Activated CD8-positive, alpha-beta memory T cell treated with anti-CD3 and anti-CD28 coated beads, Interleukin-2, amount 50 U/mL, for 1 hour (primary cell): ENCODE results near the gene SGMS1.

Experiments
- DNase-seq: peaks from one replicate; pipeline ENCODE4 v3.0.0-alpha.2; 2020; ENCODE audit errors: extremely low read depth

The SGMS1 gene

DNA sequence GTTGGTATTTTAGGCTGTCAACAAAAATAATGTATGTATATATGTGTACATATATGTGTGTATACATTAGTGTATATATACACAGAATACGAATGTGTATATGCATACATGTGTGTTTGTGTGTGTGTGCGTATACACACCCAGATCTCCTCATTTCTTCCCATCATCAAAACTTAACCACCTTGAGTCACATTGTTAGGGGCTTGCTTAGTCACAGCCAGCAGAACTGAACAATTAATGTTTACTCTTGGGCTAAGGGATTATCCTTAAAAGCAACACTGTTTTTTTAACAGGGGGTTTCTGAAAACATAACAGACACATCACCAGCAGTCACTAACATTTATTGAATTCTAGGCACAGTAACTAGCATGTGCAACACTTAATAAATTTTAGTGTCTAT lies 289.5 kb downstream of the SGMS1 start:
- no peak for DNase-seq

DNA sequence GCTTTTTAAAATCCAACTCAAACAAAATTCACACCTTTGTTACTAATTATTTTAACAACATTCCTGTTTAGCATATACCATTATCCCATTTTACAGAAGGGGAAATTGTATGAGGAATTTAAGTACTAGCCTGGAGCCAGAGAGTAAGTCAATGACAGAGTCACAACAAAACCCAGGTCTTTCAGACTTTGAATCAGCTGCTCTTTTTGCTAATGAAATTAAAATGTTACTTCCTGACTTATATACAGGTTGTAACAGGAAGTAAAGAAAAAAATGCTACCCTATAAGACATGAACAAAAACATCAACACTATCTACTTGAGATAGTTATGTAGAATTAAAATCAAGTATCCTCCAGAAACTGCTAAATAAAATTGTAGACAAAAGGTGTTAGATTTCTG lies 289.9 kb downstream of the SGMS1 start:
- no peak for DNase-seq

DNA sequence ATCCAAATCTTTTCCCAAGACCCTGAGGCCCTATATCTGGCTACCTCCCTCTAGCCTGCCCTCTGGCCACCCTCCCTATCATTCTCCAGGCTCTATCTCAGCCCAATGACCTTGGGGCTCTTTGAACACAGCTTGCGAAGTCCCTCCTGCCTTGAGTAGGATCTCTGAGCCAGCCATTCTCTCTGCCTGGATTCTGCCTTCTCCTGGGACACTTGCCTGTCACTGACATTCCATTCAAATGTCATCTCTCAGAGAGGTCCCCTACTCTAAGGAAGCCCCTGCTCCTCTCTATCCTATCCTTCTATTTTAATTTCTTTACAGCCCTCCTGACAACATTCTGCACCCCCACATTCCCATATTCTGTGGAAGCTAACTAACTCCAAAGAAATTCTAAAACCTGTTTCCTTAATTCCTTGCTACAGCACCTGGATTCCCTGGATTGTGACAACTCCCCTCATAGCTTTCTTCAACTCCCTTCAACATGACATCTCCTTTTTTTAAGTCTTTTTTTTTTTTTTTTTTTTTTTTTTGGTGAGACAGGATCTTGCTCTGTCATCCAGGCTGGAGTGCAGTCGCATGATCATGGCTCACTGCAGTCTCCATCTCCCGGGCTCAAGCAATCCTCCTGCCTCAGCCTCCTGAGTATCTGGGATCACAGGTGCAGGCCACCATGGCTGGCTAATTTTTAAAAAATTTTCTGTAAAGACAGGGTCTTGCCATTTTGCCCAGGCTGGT lies 291.5 kb downstream of the SGMS1 start:
- DNase-seq = no peak

DNA sequence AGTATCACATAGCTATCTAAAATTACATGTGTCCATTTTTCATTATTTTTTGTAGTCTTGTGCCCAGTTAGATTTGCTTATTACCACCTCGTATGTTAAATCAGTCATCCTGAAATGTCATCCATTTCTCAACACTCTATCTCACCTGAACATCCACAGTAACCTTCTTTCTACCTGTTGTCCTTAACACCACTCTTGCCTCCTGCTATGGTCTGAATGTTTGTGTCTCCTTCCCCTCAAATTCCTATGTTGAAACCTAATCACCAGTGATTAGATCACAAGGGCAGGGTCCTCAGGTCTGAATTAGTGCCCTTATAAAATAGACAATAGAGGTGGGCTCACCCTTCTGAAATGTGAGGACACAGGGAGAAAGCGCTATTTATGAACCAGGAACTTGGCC lies 292.3 kb downstream of the SGMS1 start:
- no peak for DNase-seq

DNA sequence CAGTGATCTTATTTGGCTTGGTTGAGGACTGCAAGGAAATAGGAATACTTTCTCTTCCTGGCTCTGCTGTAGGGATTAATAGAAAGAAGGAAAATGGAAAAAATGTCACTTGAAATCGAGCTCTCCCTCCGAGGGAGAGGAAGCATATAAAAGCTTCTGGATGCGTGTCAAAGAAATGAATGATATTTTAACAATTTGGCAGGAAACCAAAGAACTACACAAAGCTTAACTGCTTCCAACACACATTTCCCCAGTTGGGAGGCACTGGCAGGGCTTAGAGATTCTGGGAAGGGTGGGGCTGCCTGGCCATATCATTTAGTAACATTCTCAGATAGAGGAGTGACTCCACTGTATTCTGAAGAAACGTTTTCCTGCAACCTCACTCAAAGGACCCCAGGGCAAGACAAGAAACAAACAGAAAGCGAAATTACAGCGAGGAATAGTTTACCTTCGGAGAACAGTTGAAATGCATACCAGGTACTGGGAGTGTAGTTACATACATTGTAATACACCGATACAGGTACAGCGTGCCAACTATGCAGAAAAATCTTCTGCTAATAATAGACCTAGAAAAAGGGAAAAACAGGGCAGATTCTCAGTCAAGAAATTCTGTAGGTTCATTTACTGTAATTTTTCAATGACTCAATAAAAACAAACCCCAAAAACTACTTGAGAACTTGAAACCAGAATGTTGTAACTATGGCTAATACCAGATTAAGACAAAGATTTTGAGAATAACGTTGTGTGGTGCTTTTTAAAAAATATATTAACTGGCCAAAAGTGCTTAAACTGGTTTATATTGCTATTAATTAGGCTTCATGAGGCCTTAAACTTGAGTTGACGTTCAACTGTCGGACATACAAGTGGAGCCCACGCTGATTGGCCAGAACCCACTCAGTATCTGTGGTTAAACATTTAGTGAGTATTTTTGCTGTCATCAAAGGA lies 296.7 kb downstream of the SGMS1 start:
- no peak for DNase-seq

DNA sequence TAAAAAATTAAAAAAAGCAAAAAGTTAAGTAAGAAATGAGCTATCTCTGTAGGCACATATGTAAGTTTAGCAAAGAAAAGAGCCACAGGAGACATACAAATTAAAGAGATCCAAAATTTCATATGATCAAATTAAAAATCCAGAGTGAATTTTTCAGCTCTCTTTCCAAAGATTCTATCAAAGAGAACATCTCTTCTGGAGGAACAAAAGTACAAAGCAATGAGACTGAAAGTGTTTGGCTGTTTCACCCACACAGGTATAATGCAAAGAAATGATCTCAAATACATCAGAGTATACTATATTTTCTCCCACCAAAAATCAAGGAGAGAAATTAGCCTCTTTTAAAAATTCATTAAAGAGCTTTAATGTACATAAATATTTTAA lies 297.6 kb downstream of the SGMS1 start:
- no peak for DNase-seq

DNA sequence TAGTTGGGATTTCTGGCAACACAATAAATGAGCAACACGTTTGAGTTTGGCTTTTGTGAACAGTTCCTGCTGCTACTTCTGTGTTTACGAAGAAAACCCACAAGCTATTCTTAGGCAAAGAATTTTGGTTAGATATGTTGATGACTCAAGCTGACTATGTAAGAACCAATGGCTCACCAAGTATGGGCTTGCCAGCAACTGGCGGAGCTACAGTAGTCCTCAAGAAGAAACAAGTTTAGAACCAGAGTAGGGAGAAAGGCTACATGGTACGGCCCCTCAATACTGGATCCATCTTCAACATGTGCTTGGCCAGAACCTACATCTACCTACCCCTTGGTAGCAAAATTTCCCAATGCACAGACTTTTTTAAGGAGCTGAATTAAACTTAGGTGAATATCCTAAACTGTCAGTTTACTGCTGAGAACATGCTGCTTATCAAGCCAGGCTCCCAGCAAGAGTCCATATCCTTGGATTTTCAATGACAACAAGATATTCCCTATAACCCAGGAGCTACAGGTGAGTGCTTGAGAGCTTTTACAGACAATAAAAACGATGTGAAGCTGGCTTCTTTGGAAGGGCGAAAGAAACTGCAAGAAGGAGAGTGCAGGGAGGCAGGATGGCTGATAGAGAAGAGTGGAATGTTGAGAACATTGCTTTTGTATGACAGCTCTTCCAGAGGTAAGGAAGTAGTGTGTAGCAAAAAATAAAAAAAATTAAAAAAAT lies 298.1 kb downstream of the SGMS1 start:
- DNase-seq = no peak

DNA sequence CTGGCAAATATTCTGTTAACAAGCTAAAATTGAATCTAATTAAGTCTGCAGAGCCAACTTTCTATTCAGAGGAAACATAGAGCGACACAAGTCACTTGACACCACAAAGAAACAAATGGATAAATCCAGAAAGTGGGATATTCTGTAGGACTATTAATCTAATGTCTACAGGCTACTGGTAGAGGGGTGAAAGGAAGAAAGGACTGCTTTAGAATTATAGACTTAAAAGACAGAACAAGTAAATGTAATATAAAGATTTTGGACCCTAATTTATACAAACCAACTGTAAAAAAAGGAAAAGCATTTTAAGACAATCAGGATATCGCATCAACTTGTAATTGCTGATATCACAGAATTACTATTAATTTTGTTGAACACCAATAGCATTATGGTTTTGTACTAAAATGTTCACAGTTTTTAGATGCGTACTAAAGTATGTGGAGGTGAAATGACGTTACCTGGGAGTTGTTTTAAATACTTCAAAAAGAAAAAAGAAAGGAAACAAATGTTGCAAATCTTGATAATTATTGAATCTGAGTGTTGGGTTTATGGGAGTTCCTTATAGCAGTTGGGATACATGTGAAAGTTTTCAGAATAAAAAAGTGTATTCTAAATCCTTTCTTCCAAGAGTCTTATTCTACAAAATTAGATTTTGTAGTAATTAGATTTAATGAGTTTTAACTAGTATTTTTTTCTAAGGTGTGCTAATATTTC lies 298.9 kb downstream of the SGMS1 start:
- no peak for DNase-seq

DNA sequence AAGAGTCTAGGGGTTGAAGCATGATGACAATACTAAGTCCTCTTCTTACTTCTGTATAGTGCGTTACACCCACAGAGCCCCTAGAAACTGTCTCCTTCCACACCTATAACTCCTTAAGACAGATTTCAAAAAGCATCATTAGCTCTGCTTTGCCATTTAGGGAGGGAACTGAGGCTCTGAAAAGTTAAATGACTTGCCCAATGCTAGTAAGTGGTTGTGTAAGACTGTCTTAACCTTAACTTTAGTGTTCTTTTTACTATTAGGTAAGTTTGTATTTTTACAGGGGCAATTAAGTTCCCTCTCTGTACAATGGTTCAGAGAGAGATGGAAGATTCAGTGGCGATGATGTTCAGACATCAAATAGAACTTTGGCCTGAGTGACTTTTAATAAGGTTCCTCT lies 299.7 kb downstream of the SGMS1 start:
- DNase-seq = no peak

DNA sequence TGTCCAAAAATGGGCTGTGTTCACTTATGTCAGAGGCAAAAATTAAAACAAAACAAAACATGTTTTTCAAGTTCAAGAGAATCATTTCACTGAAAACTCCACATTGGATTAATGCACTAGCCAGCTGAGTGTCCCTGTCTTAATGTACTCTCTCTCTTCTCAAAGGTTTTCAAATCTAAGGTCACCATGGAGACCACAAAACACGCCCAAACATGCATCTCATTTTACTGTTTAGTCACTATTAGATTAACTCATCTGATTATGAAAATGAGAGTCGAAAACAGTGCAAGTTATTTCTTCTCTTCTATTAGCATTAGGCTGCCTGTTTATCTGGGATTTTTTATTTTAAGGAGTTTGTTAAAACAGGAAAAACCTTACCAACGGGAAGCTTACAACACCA lies 301.7 kb downstream of the SGMS1 start:
- no peak for DNase-seq

DNA sequence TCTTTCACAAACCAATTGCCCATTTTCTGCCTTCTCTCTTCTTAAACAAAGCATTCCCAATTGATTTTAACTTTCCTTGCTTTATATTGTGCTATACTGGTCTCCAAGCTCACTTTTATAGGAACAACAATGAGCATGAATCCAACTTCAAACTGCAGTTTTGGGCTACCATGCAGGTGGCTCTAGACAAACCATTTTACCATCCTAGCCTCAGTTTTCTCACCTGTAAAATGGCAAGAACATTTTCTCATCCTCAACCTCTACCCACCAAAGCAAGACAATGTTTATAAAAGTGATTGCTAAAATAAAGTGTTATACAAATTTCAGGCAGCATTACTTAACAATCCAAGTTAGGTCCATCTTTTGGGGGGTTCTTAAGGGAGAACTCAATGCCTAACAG lies 305.6 kb downstream of the SGMS1 start:
- no peak for DNase-seq

DNA sequence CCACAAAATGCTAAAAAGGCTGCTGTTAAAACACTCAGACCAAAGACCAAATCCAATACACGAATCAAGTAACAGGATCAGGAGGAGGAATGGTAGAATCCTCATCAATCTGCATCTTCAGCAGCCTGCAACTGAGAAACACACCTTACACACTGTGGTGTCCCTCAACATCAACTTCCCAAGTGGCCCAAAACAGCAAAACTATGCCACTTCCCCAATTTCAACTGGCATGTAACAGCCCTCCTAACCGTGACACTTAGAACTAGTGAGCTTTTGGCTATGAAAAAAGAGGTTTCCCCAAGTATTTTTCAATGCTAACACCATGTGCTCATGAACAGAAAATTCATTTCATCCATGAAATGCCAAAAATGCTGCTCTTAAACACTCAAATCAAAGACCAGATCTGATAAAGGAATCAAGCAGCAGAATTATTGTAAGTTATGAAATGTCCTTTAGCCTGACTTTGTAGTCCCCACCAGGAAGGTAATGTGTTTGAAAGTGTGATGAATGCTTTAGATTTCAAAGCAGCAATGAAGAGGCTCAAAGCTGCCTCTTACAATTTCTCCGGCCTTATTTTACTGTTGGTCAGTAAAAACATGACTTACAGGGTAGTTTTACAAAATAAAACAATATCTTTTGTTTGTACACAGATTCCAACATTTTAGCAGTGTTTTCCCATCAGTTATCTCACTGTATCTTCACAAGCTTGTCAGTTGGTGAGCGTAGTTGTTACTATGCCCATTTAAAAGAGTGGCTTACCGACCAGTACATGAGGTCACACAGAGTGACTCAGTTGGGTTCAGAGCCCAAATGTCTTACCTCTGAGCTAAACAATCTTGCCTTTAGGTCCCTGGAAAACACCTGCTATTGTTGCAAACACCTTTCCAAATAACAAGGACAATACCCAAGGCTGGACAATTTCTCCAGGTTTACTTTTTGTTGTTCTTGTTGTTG lies 306.8 kb downstream of the SGMS1 start:
- DNase-seq = no peak

DNA sequence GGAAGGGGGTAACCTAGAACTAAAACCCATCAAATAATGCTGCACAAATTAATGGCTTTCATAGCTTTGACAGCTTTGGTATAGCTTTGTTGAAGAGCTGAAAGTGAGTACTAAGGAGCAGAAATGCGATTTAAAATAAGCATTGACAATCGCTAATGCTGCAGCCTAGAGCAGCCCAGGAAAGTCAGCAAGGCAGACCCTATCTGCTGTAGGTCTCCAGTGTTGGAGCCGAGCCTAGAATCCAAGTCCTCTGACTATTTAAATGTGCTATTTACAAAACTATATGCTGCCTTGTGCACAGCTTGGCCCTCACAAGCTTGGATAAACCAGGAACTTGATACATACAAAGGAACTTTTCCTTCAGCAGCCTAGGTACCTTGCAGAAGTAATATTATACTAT lies 307.6 kb downstream of the SGMS1 start:
- no peak for DNase-seq

DNA sequence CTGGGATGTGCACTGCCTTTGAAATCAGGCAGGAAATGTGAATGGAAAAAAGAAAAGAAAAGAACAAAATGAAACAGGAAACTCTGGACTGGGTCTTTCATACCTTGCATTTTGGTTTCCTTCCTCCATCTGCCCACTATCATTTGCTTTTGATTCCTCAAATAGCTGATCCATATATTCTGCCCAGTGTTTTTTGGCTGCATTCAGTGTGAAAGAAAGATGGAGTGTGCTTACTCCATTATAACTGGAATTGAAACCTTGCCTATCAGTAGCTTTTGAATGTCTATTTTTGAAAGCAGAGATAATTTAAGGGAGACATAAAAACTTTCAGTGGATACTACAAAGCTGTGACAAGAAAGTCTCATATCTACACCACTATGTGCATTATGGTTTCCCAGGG lies 308.3 kb downstream of the SGMS1 start:
- DNase-seq = no peak

DNA sequence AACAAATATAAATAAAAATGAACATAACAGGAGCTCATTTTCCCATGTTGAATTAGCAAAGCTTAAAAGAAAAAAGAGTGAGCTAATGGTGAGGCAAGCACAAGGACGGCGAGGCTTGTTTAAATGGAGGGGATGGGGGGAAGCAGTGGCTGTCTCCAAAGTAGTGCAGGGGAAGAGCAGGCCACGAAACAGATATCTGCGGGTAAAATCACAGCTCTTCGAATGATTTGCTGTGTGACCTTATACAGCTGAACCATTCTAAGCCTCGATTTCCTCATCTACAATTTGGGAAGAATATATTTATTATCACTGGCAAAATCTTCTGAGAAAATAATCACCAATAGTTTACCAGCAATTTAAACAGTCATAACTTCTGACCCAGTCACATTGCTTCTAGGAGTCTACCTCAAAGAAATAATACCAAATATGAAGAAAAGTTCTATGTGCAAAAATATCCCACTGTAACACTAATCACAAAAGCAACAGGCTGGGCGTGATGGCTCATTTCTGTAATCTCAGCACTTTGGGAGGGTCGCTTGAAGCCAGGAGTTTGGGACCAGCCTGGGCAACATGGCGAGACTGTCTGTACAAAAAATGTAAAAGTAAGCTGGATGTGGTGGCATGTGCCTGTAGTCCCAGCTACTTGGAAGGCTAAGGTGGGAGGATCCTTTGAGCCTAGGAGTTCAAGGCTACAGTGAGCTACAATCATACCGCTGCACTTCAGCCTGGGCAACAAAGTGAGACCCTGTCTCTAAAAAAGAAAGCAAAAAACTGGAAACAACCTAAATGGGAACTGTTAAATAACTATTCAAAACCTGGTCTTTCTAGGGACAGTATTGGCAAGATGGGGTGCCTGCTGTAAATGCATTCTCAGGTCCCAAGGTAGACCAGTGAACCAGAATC lies 309.3 kb downstream of the SGMS1 start:
- no peak for DNase-seq

DNA sequence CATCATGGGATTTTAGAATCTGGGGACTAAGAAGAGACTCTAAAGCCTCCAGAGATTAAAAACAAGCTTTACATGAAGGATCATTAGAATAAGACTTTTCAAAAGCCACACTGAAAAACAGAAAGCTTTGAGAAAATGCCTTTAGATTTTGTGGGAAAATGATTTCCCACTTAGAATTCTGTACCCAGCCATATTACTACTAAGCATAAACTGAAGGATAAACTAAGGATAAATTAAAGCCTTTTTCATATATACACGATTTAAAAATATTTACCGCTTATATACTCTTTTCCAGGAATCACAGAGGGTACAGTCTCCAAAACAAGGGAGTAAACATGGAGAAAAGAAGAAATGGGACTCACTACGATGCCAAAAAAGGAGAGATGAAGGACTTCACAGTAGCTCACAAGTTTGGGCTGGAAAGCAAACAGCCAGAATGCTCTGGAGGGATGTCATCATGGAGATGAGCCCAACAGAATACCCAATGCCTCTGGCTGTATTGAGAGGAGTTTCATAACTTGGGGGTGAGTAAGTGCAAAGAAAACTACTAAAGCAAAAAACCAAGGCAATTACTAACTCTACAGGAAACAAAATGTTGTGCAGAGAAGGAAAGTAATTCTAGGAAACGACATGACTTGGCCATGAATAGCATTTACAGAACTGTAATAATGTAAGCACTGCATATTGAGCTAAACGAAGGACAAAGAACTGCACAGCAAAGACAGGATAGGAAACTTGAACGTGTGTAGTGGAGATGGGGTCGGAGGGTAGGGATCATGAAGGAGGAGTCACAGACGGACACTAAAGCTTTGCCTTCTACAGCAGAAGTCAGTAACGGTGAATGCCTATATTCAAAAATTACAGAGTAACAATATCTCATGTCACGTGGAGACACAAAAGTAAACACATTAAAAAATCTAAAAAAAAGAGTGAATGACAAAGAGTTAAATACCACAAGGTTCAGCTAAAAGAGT lies 311.0 kb downstream of the SGMS1 start:
- no peak for DNase-seq

DNA sequence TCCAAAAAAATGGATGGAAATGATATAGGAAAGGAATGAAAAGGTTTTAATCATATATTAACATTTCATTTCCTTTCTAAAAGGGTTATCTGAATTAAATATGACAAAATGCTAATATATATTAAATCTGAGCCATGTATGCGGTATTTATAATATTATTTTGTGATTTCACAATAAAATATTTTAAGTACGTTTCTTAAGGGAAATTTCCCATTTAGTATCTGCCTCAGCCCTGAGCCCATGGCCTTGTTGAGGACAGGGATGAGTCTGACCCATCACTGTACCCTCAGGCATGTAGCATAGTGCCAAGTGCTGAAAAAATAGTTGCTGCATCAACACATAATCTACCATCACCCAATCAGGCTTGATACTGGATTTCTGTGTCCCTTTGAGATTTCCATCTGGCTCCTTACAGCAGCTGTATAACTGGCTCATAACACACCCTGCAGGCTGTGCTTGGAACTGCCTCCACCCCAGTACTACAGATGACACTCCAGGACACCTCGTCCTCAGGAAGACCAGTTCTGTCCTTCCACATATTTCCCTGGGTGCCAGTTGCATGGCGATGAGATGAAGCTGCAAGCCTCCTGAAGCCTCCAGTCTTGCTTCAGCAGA lies 313.1 kb downstream of the SGMS1 start:
- DNase-seq = no peak

DNA sequence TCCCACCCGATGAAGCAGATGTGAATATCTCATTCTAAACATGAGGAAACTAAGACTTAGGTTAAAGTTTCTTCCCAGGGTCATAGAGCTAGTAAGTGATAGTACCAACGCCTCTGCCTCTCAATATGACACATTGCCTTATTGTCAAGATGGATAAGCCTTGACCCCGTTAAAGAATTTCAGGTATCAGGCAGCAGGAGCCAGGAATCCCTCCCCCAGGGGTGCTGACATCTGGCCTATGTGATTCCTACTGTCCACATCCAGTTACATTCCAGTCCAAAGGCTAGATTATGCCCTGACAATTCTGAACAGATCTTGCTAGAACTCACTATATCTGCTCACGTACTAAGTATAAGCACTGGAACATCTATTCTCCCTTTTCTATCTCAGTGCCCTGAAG lies 314.4 kb downstream of the SGMS1 start:
- no peak for DNase-seq
